GM21825 (cell line): ENCODE data around the gene CCL21.

ENCODE experiments used
- ATAC-seq: cut with Tn5 transposase; IDR thresholded peaks from one replicate; pipeline ENCODE4 v1.9.1; 2021; ENCODE audit warnings: mild to moderate bottlenecking, moderate library complexity; ENCODE audit not compliant: unreplicated experiment

CCL21 gene

DNA sequence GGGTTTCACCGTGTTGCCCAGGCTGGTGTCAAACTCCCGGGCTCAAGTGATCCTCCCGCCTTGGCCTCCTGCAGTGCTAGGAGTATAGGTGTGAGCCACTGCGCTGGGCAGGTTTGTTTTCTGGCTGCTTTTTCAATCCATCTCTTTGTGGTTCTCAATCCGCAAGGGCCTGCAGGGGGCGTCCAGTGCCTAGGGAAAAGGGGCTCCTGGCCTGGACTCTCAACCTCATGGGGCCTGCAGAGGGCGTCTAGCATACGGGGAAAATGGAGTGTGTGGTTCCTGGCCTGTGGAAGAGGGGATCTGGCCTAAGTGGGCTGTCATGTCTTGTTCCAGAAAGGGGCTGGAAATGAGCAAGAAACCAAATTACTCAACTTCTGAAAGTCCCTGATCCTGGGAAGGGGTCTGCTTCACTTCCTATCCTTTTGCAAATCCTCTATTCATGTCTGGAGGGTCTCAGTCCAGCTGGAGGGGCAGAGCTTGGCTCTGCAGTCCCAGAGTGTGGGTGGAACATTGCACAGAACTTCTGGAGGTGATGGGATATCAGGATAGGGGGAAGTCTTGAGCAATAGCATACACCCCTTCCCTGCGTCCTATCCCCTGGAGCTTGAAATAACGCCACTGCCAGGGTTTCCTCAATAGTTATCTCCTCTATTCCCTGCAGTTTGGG is 34.8 kb downstream of the CCL21 start:
- ATAC-seq = no peak

DNA sequence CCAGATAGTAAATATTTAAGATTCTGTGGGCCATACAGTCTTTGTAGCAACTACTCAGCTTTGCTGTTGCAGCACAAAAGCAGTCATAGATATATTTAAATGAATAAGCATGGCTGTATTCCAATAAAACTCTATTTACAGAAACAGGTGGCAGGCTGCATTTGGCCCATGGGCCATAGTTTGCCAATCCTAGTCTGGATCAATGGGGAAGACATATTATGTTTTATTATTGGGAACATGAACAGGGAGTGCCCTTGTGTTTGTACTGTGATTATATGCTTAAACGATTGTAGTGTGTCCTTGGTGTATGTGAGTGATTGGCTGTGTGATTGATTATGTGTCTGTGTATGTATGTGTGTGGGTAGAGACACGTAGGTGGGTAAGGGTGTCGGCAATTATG is 35.5 kb downstream of the CCL21 start:
- no peak for ATAC-seq

- no peak for ATAC-seq
Observed at GRCh38 chr9:34671307-34671706, 38.6 kb downstream of the CCL21 start.

DNA sequence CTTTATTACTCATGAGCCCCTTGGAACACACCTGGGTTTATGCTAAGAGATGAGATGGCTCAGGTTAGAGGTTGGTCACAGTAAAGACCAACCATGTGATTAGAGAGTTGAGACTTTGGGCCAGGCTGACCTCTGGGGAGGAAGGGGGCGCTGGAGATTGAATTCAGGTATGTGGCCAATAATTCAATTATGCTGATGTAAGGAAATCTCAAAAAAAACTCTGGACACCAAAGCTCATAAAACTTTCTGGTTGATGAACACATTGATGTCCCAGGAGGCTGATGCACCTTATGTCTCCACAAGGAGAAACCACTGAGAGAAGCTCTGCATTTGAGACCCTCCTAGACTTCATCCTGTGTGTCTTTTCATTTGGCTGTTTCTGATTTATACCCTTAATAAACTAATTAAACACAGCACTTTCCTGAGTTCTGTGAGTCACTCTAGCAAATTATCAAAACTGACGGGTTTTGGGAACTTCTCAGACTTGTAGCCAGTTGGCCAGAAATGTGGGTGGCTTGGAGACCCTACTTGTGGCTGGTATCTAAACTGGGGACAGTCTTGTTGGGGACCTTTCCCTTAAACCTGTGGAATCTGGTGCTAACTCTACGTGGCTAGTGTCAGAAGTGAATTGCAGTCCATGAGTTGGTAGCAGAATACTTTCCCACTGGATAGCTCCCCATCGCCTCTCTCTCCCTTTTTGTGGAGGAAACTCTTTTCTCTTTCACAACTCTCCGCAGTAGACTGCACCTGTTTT is 40.0 kb downstream of the CCL21 start:
- ATAC-seq = no peak

- peak; percentile 68 for ATAC-seq
Observed at GRCh38 chr9:34665381-34666250, 44.3 kb downstream of the CCL21 start.

GRCh38 chr9:34665067-34665380 is 44.9 kb downstream of the CCL21 start:
- ATAC-seq = peak; percentile 21

DNA sequence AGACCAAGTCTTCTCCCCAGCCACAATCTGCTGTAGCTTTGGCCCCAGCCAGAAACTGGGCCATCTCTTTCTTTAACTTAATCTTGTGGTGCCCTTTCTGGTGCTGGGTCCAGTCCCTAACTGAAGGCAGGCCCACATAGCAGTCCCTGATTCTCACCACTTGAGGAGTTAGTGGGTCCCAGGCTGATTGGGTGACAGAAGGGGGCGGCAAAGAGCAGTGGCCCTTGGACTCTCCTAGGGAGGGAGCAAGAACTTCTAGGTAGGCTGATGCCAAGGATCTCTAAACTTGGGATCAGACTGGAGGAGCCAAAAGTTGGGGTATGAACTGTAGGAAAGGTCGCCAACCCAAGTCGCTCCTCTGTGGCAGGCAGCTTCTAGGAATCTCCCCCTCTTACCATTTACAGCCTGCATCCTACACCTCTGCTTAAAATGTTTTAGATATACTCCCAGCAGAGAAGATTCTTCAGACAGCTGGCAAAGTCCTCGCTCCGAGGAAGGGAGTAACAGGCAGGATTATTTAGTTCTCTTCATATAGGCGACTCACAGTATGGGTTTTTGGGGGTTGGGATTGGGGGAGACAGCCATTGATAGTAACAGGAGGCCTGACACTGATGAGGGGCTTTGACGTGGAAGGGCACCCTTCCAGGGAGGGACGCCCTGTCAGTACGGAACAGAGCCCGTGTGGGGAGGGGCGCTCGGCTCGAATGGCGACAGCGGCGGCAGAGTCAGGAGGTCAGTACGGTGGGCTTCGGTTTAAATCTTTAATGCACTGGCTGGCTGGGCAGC is 45.5 kb downstream of the CCL21 start:
- peak; percentile 56 for ATAC-seq

- ATAC-seq = no peak
Observed at GRCh38 chr9:34663303-34663605, 46.7 kb downstream of the CCL21 start.

DNA sequence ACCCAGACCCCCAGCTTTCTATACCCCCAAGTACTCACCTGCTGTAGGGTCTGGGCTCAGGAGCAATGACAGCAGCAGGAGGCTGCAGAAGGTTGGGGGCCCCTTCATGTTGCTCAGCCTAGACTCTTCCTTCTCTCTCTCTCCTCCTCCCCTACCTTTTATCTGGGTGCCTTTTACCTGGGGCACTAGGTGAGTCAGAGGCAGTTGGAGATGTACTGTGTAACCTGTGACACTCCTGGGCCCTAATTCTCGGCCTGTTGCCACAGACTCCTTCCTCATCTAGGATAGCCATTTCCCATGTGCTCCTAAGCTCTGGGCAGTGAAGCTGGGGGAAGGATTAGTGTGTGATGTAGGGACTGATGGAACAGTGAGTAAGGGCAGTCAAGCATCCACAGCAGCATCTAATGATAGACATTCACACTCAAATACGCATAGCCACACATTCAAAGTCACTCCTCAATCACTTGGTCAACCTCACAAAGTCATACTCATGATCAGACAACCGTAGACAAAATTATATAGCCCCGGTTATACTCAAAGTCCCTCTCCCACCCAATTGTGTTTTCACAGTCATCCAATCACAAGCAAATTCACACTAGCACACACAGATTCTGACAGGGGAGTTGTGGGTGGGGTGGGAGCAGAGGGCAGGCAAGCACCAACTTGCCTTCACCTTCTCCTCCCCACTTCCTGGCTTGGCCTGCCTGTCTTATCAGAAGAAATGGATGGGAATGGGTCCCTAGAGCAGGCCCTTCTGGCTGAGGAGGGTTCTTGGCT is 47.2 kb downstream of the CCL21 start, which contains the start of gene CCL27:
CCL27 (minus strand) TSS at position 132 of the 777 bp plus-strand sequence; CDS start at position 108, 24 bp downstream.
- ATAC-seq = no peak

- no peak for ATAC-seq
Observed at GRCh38 chr9:34659592-34660253, 50.2 kb downstream of the CCL21 start.
